22Rv1 (cell line): Measurements from ENCODE around the gene NDUFS8.

Experiments used
- CTCF ChIP-seq: fragments of 450-650 bp; IDR thresholded peaks from 2 replicates; pipeline ENCODE4 v1.5.1; 2017; ENCODE audit warnings: mild to moderate bottlenecking
- ZFX ChIP-seq: fragments of 450-650 bp; IDR thresholded peaks from 2 replicates; pipeline ENCODE4 v1.6.1; 2017; ENCODE audit warnings: antibody characterized with exemption, borderline replicate concordance

- no peak for TF ChIP-seq CTCF
- no peak for TF ChIP-seq ZFX
Observed at GRCh38 chr11:68017980-68018729, 12.3 kb upstream of the NDUFS8 start.
